Keratinocyte (primary cell): ENCODE results near the gene C9orf85. TPM values are rescaled to one million over a fixed set of nuclear protein-coding genes. Genes with fewer than 3 reads are reported as not detected.

Experiments used
- DNase-seq: peaks from one replicate; pipeline ENCODE4 v3.0.0-alpha.2; 2011; ENCODE audit warnings: low read depth, missing footprints, low spot score
- FAIRE-seq: peaks from 2 replicates; lab custom pipeline; 2011; peaks lifted over from hg19 to GRCh38; lab: Jason Lieb, UNC
- H2AFZ ChIP-seq: 2 replicates; pipeline ENCODE4 v1.6.0; 2012; ENCODE audit warnings: low read length, control low read depth, inconsistent platforms; ENCODE audit not compliant: control insufficient read depth
- H3K27ac ChIP-seq: 2 replicates; pipeline ENCODE4 v1.5.1; 2011; ENCODE audit warnings: low read length; ENCODE audit not compliant: control insufficient read depth, insufficient read depth
- H3K27me3 ChIP-seq: 3 replicates; pipeline ENCODE4 v1.6.0; 2011; ENCODE audit warnings: low read length; ENCODE audit not compliant: control insufficient read depth, insufficient read depth; ENCODE audit errors: extremely low read depth
- H3K36me3 ChIP-seq, 2 experiments: 2 replicates in 1 of 2; 3 replicates in 1 of 2; pipeline ENCODE4 v1.5.1; 2011; ENCODE audit warnings: low read length in 2 of 2, mild to moderate bottlenecking in 1 of 2; ENCODE audit not compliant: control insufficient read depth in 2 of 2, insufficient read depth in 2 of 2; ENCODE audit errors: extremely low read depth in 1 of 2
- H3K4me1 ChIP-seq: 3 replicates; pipeline ENCODE4 v1.5.1; 2011; ENCODE audit warnings: low read length; ENCODE audit not compliant: control insufficient read depth, insufficient read depth; ENCODE audit errors: extremely low read depth
- H3K4me2 ChIP-seq: 3 replicates; pipeline ENCODE4 v1.6.0; 2011; ENCODE audit warnings: low read depth, low read length; ENCODE audit not compliant: control insufficient read depth, insufficient read depth; ENCODE audit errors: extremely low read depth
- H3K4me3 ChIP-seq, 3 experiments: fragments of 200-600 bp in 1 of 3; sonication (generic) in 1 of 3; 2 replicates in 2 of 3; 3 replicates in 1 of 3; pipeline ENCODE4 v1.5.1; 2011 to 2016; ENCODE audit warnings: low read length in 3 of 3, mild to moderate bottlenecking in 3 of 3, control low read depth in 2 of 3, inconsistent platforms in 1 of 3, low read depth in 1 of 3, mixed read lengths in 1 of 3, mixed run types in 1 of 3, moderate library complexity in 1 of 3; ENCODE audit not compliant: control insufficient read depth in 2 of 3, insufficient read depth in 2 of 3; ENCODE audit errors: extremely low read depth in 1 of 3
- H3K79me2 ChIP-seq: 2 replicates; pipeline ENCODE4 v1.6.0; 2012; ENCODE audit warnings: low read length; ENCODE audit not compliant: control insufficient read depth, insufficient read depth
- H3K9ac ChIP-seq: 3 replicates; pipeline ENCODE4 v1.6.0; 2011; ENCODE audit warnings: low read length; ENCODE audit not compliant: control insufficient read depth, insufficient read depth; ENCODE audit errors: extremely low read depth
- H3K9me1 ChIP-seq: 3 replicates; pipeline ENCODE4 v1.6.0; 2011; ENCODE audit warnings: low read length; ENCODE audit not compliant: control insufficient read depth, insufficient read depth; ENCODE audit errors: extremely low read depth
- H3K9me3 ChIP-seq: 2 replicates; pipeline ENCODE4 v1.5.1; 2012; ENCODE audit warnings: low read depth, low read length; ENCODE audit not compliant: control insufficient read depth
- H4K20me1 ChIP-seq: 3 replicates; pipeline ENCODE4 v1.6.0; 2011; ENCODE audit warnings: low read length; ENCODE audit not compliant: control insufficient read depth, insufficient read depth; ENCODE audit errors: extremely low read depth
- EZH2 ChIP-seq: IDR thresholded peaks from one replicate; pipeline ENCODE4 v1.6.1; 2012; ENCODE audit warnings: inconsistent platforms, mild to moderate bottlenecking, low read length, moderate library complexity
- dilution Hi-C: fragments of 300-500 bp; cut with MboI; formaldehyde crosslinking; loops from one replicate; pipeline ENCODE4 v1.7.0; 2020; ENCODE audit warnings: low sequenced_read_pairs; ENCODE audit not compliant: extremely low pct_ligation_motif_present
- polyA plus RNA-seq, 5 experiments: library from polyadenylated mRNA; depleted of rRNA in 3 of 5; stranded (reverse) in 3 of 5; stranded (forward) in 1 of 5; unstranded in 1 of 5; fragments of >200 nt; gene quantifications; 1 replicate in 1 of 5; 2 replicates in 3 of 5; 3 replicates in 1 of 5; pipeline versions ENCODE4 v1.2.1 to v1.2.3, GENCODE V29; 2011 to 2012; ENCODE audit warnings: missing spikeins in 2 of 5, low read depth in 1 of 5, low replicate concordance in 1 of 5
- TF ChIP-seq, protein P1 (sequence below), 3 experiments: IDR thresholded peaks in 1 of 3; conservative IDR thresholded peaks in 1 of 3; optimal IDR thresholded peaks in 1 of 3; 2 replicates in 2 of 3; 3 replicates in 1 of 3; pipeline versions ENCODE3 to v1.5.1; 2011; ENCODE audit warnings: low read length in 3 of 3, mild to moderate bottlenecking in 3 of 3, moderate library complexity in 2 of 3, control low read depth in 1 of 3, inconsistent platforms in 1 of 3; ENCODE audit not compliant: insufficient read depth in 2 of 3; ENCODE audit errors: extremely low read depth in 1 of 3

Gene C9orf85
- polyA plus RNA-seq, 1 donor (not counting 4 experiments of a cell fraction or from before 2014, with no cell fraction given) = 18.2 TPM

DNA sequence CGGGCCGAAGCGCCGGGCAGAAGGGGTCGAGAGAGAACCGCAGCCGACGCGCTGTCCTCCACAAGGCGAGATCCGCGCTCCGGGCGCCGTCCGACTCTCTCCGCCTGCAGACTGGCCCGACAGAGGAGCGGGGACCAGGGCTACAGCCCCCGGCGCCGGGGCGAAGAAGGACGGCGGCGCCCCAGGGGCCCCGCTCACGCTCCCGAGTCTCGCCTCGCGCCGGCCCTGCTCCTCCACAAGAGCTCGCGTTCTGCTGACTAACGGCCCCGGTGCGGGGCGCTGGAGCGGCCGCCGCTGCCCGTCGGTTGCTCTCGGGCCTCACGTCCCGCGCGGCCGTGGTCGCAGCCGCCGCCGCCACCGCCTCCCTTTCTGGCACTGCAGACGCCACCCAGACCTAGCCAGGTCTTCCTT is 784 bp upstream of the C9orf85 start:
- FAIRE-seq (no peak), DNase-seq (no peak)
- peaks cover 94% of the 10 kb centered on the region for H3K79me2 ChIP-seq
- H3K27me3 ChIP-seq = no peaks in the 10 kb centered on the region
- peak overlapping the region; percentile 80 for H3K27ac ChIP-seq
- TF ChIP-seq EZH2 = no peak
- TF ChIP-seq, protein P1, sequence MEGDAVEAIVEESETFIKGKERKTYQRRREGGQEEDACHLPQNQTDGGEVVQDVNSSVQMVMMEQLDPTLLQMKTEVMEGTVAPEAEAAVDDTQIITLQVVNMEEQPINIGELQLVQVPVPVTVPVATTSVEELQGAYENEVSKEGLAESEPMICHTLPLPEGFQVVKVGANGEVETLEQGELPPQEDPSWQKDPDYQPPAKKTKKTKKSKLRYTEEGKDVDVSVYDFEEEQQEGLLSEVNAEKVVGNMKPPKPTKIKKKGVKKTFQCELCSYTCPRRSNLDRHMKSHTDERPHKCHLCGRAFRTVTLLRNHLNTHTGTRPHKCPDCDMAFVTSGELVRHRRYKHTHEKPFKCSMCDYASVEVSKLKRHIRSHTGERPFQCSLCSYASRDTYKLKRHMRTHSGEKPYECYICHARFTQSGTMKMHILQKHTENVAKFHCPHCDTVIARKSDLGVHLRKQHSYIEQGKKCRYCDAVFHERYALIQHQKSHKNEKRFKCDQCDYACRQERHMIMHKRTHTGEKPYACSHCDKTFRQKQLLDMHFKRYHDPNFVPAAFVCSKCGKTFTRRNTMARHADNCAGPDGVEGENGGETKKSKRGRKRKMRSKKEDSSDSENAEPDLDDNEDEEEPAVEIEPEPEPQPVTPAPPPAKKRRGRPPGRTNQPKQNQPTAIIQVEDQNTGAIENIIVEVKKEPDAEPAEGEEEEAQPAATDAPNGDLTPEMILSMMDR (optimal IDR thresholded peaks at IDR 0.05 in 1 of 3, IDR thresholded peaks at IDR 0.05 in 1 of 3, conservative IDR thresholded peaks at IDR 0.05 in 1 of 3; ENCODE audit: extremely low read depth in 1 of 3, insufficient read depth in 2 of 3, low read length in 3 of 3) = no peak
- H3K9me3 ChIP-seq = no peaks in the 10 kb centered on the region
- peak overlapping the region; percentile 92 to 97 (median 95) for H3K4me3 ChIP-seq
- H3K9me1 ChIP-seq = no peaks in the 10 kb centered on the region
- dilution Hi-C loops = no loop called here
- H3K4me1 ChIP-seq = peaks cover 22% of the 10 kb centered on the region
- H3K9ac ChIP-seq = peak overlapping the region; percentile 92
- H2AFZ ChIP-seq = peak overlapping the region; percentile 97
- peak overlapping the region; percentile 45 for H3K4me2 ChIP-seq
- H3K36me3 ChIP-seq = peaks cover 0 to under 1% of the 10 kb centered on the region in 2 experiments
- H4K20me1 ChIP-seq = no peaks in the 10 kb centered on the region

DNA sequence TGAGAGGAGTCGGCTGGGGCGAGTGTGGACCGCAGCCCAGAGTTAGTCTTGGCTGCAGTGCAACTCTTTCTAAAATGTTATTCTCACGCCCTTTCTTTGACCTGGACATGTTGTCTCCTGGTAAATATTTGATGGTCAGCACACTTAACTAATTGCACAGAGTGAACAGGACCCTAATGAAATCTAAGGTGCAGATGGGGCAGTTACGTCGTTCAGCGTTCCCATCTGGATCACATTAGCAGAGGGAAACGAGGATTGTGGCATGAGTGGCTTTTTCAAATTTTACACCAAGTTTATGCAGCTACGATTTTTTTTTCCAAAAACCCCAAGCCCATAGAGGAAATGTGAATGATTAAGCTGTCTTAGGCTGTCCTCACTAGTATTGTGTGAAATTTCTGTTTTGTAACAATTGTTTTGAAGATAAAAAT is 483 bp downstream of the C9orf85 start:
- peaks cover 94% of the 10 kb centered on the region for H3K79me2 ChIP-seq
- dilution Hi-C loops = no loop called here
- no peaks in the 10 kb centered on the region for H4K20me1 ChIP-seq
- DNase-seq (no peak), FAIRE-seq (no peak)
- peak overlapping the region; percentile 86 for H2AFZ ChIP-seq
- no peaks in the 10 kb centered on the region for H3K36me3 ChIP-seq
- H3K4me3 ChIP-seq = peak overlapping the region; percentile 88 to 95 (median 92)
- H3K4me1 ChIP-seq = peaks cover 22% of the 10 kb centered on the region
- H3K9me1 ChIP-seq = no peaks in the 10 kb centered on the region
- H3K27ac ChIP-seq = peak overlapping the region; percentile 84
- H3K9me3 ChIP-seq = no peaks in the 10 kb centered on the region
- H3K27me3 ChIP-seq = no peaks in the 10 kb centered on the region
- peak overlapping the region; percentile 96 for H3K4me2 ChIP-seq
- TF ChIP-seq EZH2 = no peak
- TF ChIP-seq, protein P1 (optimal IDR thresholded peaks at IDR 0.05 in 1 of 3, IDR thresholded peaks at IDR 0.05 in 1 of 3, conservative IDR thresholded peaks at IDR 0.05 in 1 of 3; ENCODE audit: extremely low read depth in 1 of 3, insufficient read depth in 2 of 3, low read length in 3 of 3) = no peak
- H3K9ac ChIP-seq = peak overlapping the region; percentile 92
